ENCODE results near the gene C1orf87. TPM values are rescaled to one million over a fixed set of nuclear protein-coding genes. Genes with fewer than 3 reads are reported as not detected.

The C1orf87 gene
- total RNA-seq, 1 experiment from 2014 or later, result 0.33 TPM

GRCh38 chr1:60101516-60101915, 27.9 kb upstream of the C1orf87 start:
- Histone ChIP-seq H4K20me1 (ENCODE audit: control insufficient read depth, insufficient read depth, insufficient read length) (no peaks in the 10 kb centered on the region), H3K9ac (ENCODE audit: extremely low read depth, insufficient read length, low read length) (no peak overlapping the region), H3K79me1 (ENCODE audit: insufficient read depth, low read depth, low read length, poor library complexity, severe bottlenecking) (no peaks in the 10 kb centered on the region), H2AK5ac (ENCODE audit: insufficient read length, low read length) (no peak overlapping the region), H3K23ac (ENCODE audit: insufficient read length, low read depth, low read length) (no peak overlapping the region), H3K4me2 (ENCODE audit: insufficient read depth, insufficient read length, low read length) (no peak overlapping the region), H2BK15ac (ENCODE audit: low read depth, low read length) (no peak overlapping the region), H4K91ac (ENCODE audit: insufficient read length, low read depth, low read length) (no peak overlapping the region), H2AFZ (ENCODE audit: low read length) (no peak overlapping the region), H3K14ac (ENCODE audit: insufficient read depth, low read length) (no peak overlapping the region), H4K5ac (ENCODE audit: insufficient read length, low read depth, low read length) (no peak overlapping the region), H3K4ac (ENCODE audit: low read depth, low read length) (no peak overlapping the region), H3K27me3 (ENCODE audit: insufficient read depth, low read length) (no peaks in the 10 kb centered on the region), H3K27ac (ENCODE audit: insufficient read length, low read depth, low read length) (no peak overlapping the region), H2BK12ac (ENCODE audit: insufficient read length, low read depth, low read length) (no peak overlapping the region), H4K8ac (replicated peaks; ENCODE audit: insufficient read length, low read depth, low read length) (no peak overlapping the region), H3K9me3 (ENCODE audit: control insufficient read depth, low read depth, low read length) (no peaks in the 10 kb centered on the region), H2BK5ac (ENCODE audit: insufficient read length, low read length) (no peak overlapping the region), H3K79me2 (ENCODE audit: insufficient read depth, low read length) (no peaks in the 10 kb centered on the region), H3K23me2 (ENCODE audit: insufficient read length, low read depth, low read length, poor library complexity, severe bottlenecking) (no peaks in the 10 kb centered on the region), H3K4me1 (ENCODE audit: insufficient read depth, low read length) (no peaks in the 10 kb centered on the region), H3K56ac (ENCODE audit: insufficient read length, low read depth, low read length) (no peak overlapping the region), H3K18ac (ENCODE audit: insufficient read length, low read depth, low read length) (no peak overlapping the region), H3T11ph (ENCODE audit: low read length) (no peak overlapping the region), H2BK120ac (ENCODE audit: low read depth, low read length, poor library complexity, severe bottlenecking) (no peak overlapping the region), H2BK20ac (ENCODE audit: low read depth, low read length, poor library complexity, severe bottlenecking) (no peak overlapping the region)
- Mint-ChIP-seq H3K36me3 (ENCODE audit: insufficient read depth in 1 of 3, low read depth in 3 of 3) (no peaks in the 10 kb centered on the region), H3K9me3 (no peaks in the 10 kb centered on the region; a peak in 1 of 5 replicates), H3K4me3 (no peak overlapping the region), H3K4me1 (peaks cover 0 to 4% of the 10 kb centered on the region in 2 experiments; a peak in 1 of 4 replicates), H3K27ac (no peak overlapping the region), H3K27me3 (ENCODE audit: low read depth) (no peaks in the 10 kb centered on the region)
- TF ChIP-seq CTCF (conservative IDR thresholded peaks at IDR 0.05), result no peak
- WGBS (ENCODE audit: extremely low coverage, insufficient read length, low lambda C conversion rate), result no CpG with 5 or more reads among the region's 2 CpGs
- no peak for DNase-seq
